Amniotic epithelial cell (primary cell): ENCODE results near the gene CYBRD1.

Experiments used
- DNase-seq: peaks from one replicate; pipeline ENCODE4 v3.0.0-alpha.2; 2010; ENCODE audit warnings: low read depth

CYBRD1 gene

DNA sequence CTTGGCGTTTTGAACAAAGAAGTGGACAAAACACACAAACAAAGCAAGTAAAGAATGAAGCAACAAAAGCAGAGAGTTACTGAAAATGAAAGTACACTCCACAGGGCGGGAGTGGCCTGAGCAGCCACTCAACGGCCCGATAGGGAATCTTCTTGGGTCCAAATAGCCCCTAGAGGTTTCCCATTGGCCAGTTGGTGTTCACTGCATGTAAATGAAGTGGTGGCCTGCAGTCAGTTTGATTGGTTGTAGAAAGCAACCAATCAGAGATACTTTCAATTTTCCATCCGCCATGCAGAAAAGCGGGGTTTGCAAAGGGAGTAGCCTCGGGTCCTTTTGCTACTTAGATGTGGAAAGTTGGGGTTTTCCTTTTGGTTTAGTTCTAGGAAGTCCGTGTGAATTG is 31.6 kb downstream of the CYBRD1 start:
- DNase-seq, result no peak

DNA sequence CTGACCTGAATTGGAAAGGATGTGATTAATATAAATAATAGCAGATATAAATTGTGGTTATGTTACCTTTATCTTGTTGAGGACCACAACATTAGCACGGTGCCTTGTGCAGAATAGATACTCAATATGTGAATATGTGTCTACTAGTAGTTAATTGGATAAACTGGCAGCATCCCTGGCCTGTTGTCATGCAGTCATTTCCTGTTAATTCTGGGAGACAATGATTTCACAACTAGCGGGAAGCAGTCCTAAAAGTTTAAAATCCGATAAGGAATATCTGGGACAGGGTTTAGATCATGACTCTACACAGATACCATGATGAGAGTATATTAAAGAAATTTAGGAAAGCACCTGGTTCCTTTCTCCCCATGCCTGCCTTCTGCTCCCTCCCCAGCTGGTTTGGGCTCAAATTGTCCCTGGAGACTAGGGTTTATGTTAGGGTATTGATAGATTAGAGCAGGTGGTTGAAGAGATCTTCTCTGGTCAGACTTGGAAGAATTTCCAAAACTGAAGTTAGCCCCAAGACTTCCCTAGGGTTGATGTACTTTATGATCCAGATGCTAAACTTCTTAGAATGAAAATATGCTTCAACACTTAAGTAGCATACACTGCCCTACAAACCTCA is 32.8 kb downstream of the CYBRD1 start:
- DNase-seq, result no peak

DNA sequence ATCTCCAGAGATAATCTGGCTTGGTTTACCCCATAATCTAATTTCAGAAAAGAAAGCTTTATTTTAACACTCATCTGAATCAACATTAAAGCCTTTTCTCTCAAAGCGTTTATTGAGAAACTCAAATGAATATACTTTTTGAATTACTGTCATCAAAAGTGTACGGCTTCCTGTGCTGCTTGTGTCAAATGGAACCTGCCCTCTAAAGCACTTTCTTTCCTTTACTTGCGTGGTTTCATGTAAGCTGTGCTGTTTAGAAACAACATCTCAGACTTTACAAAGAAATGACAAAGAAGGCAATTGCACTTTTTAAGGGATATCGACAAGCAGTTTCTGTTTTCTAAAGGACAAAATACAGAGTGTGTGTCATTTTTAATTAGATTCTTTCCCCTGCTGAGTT is 35.1 kb downstream of the CYBRD1 start:
- no peak for DNase-seq

DNA sequence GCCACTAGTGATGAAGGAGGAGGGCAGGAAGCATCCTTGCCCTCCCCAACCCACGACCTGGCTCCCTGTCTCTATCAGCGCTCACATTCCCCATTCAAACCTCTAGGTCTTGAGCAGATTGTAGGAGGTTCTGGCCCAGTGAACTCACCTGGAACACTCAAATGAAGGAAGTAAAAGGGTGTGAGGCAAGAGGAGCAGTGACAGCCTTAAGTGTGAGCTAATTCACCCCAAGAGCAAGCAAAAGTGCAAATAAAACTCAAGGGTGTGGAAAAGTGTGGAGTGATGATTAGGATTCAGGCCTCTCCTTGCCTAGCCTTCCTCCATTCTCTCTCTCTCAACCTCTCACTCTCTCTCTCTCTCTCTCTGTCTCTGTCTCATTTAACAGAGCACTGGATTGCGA is 41.0 kb downstream of the CYBRD1 start:
- no peak for DNase-seq

DNA sequence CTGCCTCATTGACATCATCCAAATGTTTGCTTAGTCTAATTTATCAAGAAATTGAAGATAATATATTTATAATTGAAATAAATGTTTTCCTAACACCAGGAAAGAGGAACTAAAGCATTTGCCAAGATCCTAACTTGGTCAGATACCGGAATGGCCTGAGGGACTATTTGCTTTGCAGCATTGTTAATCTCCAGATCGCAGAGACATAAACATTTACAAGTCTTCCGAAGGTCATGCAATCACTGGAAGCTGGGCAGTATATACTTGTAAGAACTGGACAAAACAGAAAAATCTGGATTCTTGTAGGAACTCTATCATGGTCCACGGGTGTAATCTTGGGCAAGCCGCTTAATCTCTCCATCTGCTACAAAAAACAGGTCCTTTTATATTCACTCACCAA is 42.2 kb downstream of the CYBRD1 start:
- no peak for DNase-seq

DNA sequence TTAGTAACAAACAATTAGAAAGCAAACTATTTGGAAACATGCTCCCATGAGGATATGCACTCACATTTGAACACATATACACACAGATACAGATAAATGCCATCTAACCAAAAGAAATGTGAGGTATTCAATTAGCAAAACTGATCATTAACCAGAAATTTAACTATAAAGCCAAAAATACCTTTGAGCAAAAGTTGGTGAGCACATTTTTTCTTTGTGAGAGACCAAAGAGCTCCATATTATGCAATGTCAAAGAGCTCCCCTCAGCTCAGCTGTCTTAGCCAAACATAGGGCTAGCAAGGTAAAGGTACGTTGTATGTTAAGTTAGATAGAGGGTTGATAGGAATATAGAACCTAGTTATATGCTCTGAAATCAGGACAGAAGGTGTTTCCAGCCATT is 43.8 kb downstream of the CYBRD1 start:
- no peak for DNase-seq

DNA sequence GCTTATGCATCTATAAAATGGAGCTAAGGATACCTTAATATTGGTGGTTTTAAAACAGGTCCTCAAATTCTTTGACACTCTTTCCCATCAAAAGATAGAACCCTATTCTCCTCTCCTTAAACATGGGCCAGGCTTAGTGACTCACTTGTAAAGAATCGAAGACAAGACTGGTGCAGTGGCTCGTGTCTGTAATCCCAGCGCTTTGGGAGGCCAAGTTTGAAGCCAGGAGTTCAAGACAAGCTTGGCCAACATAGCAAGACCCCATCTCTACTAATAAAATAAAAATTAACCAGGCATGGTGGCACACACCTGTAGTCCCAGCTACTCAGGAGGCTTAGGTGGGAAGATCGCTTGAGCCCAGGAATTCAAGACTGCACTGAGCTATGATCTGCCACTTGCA is 44.5 kb downstream of the CYBRD1 start:
- DNase-seq, result no peak

DNA sequence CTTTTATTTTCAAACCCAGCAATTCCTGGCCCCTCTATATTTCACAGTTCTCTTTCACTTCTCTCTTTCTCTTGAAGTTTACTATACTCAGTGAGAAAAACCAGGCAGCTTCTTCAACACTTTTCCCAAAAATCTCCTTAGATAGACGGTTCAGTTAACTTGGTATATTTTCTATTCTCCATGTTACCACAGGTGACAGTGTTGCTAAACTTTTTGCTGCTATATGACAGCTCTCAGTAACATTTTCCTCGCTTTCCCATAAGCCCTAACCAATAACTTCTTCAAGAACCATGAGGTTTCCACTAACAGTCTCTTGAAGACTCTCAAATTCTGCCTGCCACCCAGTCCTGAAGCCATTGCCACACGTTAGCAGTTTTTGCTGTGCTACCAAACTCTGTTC is 45.8 kb downstream of the CYBRD1 start:
- no peak for DNase-seq

DNA sequence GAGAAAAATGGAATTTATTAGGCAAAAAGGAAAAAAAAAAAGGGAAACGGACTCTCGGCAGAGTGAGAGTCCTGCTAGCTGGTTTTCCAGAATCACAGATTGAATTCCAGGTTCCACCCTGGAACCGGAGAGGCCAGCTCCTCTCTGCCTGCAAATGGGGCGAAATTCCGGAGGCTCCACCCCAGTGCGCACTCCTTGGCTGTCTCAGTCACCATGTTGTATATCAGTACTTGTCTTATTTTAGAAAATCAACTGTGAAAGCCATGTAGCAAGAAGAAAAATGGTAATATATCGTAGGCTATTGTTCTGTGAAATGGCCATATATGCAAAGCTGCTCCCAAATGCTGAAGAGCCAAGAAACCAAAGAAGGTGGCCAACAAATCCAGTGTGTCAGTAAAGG is 49.4 kb downstream of the CYBRD1 start:
- no peak for DNase-seq

DNA sequence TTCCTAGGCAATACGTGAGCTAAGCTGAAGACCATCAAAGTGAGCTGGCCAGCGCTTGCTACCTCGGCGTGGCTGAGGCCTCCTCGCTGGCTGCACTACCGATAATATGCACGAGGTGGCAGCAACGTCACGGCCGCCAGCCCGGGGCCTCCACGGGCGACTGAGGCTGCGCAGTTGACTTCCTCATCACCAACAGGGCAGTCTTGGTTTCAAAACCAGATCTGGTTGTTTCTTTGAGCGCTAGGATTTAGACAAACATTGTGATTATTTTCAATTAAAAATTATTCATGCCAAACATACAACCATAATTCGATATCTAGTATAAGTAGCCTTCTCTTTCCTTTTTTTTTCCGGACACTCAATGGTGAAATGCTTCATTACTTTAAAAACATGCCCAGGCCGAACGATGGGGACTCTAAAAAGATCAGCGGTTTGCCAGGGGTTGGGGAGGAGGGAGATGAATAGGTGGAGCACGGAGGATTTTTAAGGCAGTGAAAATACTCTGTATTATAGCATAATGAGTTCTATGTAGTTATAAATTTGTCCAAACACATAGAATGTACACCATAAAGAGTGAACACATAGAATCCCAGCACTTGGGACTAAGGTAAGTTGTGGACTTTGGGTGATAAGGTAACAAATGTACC is 52.0 kb downstream of the CYBRD1 start:
- peak; percentile 54 for DNase-seq

DNA sequence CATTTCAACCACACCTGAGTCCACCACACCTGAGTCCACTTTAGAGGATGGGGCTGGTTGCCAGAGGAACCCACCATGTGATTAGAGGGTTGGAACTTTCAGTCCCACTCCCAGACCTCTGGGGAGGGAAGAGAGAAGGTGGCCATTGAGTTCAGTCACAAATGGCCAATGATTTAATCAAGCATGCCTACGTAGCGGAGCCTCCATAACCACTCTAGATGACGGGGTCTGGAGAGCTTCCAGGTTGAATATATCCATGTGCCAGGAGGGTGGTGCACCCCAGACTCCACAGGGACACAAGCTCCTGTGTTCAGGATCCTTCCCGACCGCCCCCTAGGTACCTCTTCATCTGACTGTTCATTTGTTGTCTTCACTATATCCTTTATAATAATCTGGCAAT is 53.3 kb downstream of the CYBRD1 start:
- DNase-seq, result no peak

DNA sequence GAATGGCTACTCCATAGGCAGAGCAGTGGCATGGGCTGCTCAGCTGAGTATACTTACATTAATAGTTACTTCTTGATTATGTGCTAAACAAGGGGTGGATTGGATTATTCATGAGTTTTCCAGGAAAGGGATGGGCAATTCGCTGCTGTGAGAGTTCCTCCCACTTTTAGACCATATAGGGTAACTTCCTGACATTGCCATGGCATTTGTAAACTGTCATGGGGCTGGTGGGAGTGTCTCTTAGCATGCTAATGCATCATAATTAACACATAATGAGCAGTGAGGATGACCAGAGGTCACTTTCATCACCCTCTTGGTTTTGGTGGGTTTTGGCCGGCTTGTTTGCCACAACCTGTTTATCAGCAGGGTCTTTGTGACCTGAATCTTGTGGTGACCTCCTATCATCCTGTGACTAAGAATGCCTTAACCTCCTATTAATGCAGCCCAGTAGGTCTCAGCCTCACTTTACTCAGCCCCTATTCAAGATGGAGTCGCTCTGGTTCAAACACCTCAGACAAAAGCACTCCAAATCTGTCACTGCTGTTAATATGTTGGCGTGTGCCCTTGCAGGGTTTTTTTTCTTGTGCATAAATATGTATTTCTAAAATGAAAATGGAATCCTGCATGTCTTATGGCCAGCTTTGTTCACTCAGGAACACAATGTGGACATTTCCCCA is 56.0 kb downstream of the CYBRD1 start:
- DNase-seq, result peak; percentile 2

DNA sequence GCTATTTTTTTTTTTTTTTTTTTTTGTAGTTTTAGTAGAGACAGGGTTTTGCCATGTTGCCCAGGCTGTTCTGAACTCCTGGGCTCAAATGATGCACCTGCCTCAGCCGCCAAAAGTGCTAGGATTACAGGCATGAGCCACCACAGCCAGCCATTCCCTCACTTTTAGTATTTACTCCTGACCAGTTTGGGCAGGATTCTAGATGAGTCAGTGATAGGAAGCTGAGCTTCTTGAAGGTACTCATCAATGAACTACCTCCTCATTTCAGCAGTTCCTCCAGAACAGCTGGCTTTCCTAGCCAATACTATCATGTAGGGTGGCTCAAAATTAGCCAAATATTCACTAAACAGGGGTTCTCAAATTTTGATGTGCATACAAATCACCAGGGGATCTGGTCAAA is 57.2 kb downstream of the CYBRD1 start:
- DNase-seq, result no peak

DNA sequence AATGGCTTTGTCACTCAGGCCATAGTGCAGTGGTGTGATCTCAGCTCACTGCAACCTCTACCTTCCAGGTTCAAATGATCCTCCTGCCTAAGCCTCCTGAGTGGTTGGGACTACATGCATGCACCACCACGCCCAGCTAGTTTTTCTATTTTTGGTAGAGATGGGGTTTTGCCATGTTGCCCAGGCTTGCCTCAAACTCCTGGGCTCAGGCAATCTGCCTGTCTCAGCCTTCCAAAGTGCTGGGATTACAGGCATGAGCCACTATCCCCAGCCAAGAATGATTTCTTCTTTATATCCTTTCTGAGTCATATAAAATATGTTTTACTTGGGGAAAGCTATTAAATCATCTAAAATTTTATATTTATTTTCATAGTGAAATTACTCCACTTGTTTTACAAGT is 61.3 kb downstream of the CYBRD1 start:
- no peak for DNase-seq

DNA sequence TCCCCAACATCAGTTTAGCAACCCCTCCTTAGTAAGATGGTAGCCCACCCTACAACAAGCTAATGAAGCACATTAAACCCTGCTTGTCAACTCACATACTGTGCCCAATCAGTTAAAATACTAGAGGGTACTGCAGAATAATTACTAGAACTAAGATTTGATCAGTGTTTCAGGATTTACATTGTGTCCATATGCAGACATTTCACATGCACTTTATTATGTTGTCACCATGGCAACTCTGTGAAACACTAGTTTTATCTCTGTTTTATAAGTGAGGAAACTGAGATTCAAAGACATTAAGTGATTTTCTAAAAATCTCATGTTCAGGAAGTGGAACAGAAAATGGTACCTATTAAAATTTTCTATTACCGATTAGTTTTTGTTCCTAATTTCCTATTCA is 61.7 kb downstream of the CYBRD1 start:
- no peak for DNase-seq

DNA sequence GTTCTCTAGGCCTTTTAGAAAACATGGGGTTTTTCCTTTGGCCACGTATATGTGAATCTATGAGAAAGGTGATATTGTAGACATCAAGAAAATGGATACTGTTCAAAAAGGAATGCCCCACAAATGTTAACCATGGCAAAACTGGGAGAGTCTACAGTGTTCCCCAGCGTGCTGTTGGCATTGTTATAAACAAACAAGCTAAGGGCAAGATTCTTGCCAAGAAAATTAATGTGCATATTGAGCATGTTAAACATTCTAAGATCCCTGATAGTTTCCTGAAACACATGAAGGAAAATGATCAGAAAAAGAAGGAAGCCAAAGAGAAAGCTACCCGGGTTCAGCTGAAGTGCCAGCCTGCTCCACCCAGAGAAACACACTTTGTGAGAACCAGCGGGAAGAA is 64.9 kb downstream of the CYBRD1 start:
- DNase-seq, result no peak

DNA sequence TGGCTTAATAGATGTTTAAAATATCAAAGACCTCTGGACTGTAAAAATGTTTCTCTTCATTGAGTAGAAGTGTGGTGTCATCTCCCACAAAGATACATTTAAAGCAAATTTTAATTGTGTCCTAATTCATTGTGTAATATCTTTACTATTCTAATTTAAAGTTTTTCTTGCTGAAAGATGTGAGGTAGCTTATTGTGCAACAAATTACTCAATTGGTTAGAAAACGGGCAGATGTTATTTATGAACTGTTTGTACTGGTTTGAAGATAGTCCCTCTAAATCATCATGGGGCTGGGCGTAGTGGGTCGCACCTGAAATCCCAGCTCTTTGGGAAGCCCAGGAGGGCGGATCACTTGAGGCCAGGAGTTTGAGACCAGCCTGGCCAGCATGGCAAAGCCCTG is 65.3 kb downstream of the CYBRD1 start:
- peak; percentile 69 for DNase-seq

DNA sequence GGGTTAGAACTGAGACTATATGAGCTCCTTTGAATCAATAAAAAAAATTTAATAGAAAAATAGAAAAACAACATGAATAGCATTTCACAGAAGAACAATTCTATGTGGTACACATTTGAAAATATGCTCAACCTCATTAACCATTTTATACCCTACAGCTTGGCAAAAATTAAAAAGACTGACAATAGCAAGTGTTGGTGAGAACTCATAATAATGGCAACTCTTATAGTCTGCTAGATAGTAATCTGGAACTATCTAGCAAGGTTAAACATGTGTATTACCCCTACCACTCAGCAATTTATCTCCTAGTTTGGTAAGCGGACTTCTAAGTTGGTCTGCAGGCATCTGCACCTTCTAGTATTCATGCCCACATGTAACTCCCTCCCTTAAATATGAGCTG is 67.8 kb downstream of the CYBRD1 start:
- DNase-seq, result no peak

DNA sequence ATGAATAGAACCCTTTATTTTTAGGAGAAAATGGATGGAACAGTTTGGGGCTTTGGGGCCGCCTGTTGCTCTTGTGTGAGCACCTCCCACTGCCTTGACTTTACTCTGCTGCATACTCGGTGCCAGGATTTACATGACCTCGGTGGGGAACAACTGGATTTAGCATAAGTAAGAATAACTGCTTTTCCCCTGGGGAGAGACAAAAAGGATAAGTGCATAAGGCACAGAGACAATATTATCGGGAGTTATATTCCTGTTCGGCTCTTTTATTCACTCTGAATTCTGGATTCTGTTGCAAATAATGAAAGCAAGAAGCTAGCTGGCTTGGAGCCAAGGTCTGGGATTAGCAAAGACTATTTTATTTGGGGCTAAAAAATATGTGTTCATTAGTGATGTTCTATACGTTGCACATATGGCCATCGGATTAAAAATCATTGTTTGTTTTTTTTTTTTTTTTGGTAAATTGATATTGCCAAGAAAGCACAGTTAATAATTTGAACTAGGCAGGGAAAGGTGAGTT is 69.8 kb downstream of the CYBRD1 start:
- no peak for DNase-seq

DNA sequence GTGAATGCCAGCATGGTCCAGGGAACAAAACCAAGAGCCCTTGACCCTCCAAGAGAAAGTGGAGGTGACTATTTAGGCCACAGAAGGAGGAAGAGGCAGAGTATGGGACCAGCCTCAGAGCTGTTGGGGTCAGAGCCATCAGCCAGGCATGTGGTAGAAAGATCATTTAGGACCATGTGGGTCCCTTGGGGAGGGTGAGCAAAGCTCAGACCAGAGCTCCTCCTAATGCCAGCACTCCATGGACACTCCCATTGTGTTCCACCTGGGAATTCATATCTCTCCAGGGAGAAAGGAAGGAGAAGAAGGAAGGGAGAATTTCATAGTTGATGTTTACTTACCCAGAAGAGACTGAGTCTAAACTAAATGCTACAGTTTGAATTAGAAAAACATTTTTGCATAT is 73.2 kb downstream of the CYBRD1 start:
- DNase-seq, result no peak

DNA sequence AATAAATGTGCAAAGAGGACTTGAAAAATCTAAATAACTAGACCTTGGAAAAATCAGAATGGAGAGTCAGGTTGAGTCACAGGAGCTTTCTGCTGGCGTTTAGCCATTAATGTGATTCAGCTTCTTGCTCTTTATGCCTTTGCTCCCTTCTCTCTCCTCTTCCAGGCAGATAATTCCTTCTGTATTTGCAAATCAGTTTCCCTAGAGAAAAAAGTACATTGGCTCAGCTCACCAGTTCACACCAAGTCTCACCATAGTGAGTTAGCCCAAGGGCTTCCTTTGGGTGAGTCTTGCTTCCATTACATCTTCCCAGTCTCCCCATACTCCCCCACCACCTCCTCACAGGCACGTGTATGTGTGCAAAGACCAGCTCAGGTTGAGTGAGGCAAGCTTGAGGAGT is 73.6 kb downstream of the CYBRD1 start:
- DNase-seq, result peak; percentile 92

DNA sequence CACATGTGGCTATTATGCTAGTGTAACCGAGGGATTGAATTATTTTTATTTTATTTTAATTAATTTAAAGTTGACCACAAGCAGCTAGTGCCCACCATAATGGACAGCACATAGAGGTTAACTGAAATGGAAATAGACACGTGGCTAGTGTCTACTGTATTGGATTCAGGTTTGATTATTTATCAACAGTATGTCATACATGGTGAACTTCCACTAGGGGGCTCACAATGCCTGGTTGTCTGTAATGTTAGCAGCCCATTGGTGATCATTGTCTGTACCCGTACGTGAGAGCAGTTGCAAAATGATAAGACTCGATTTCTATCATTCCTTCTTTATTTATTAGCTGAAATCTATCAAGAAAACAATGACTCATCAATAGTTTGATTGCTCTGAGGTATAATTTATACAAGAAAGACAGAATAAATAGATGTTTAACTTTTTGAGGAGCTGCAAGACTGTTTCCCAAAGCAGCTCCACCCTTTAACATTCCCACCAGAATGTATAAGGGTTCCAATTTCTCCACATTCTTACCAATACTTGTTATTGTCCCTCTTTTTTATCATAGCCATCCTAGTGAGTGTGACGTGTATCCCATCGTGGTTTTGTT is 76.5 kb downstream of the CYBRD1 start:
- DNase-seq, result peak; percentile 57

DNA sequence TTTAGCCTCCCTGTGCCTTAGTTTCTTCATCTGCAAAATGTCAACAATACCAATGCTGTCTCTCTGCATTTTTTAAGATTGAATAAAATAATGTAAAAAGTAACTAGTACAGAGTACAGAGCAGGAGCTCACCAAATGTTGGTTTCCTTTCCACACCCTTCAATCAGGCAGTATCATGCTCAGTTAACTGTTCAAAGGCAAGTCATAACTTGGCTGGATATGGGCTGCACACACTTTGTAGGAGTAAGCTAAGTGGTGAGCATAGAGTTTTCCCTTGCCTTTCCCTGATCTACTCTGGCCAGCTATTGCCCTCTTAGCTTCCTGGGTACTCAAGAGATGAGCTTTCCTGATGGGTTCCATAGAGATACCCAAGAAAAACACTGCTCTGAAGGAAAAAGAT is 77.9 kb downstream of the CYBRD1 start:
- no peak for DNase-seq
